IPS-NIHi7 (cell line): ENCODE data around the gene ATP6V1F.

ENCODE experiments used
- DNase-seq: peaks from one replicate; pipeline ENCODE4 v3.0.0; 2012; ENCODE audit warnings: mixed read lengths; ENCODE audit errors: extremely low spot score

The ATP6V1F gene, protein sequence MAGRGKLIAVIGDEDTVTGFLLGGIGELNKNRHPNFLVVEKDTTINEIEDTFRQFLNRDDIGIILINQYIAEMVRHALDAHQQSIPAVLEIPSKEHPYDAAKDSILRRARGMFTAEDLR

DNA sequence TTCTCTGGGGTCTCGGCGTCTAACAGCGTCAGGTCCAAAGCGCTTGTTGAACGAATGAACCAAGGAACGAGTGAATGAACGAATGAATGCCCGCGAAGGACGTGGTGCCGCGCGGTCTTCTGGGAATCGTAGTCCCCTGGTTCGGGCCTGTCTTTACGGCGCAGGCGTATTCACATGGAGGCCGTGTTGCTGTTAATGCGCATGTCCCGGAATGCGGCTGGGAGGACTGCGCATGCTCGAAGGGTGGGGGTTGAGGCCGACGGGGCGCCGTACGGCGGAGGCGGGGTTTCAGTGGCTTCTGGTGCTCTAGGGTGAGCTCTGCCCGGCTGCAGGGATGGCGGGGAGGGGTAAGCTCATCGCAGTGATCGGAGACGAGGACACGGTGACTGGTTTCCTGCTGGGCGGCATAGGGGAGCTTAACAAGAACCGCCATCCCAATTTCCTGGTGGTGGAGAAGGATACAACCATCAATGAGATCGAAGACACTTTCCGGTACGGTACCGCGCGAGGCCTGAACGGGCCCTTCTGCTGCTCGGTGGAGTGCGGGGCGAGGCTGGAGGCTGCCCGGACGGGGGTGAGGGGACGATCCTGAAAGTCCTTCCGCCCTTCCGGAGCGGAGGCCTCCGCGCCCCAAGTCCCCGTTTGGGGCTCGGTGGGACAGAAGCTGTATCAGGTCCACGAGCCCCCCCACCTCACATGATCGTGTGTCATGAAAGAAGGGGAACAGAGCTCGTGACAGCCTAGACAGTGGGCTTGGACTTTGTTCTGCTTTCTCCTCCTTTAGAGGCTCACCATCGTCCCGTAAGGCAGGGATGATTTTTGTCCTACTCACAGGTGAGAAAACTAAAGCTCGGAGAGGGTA is at the start of gene ATP6V1F:
Gene ATP6V1F, plus strand, starts transcription at position 286 of the 862 bp plus-strand sequence. Its CDS starts 49 bp downstream, at position 335.
- DNase-seq = peak; percentile 99

DNA sequence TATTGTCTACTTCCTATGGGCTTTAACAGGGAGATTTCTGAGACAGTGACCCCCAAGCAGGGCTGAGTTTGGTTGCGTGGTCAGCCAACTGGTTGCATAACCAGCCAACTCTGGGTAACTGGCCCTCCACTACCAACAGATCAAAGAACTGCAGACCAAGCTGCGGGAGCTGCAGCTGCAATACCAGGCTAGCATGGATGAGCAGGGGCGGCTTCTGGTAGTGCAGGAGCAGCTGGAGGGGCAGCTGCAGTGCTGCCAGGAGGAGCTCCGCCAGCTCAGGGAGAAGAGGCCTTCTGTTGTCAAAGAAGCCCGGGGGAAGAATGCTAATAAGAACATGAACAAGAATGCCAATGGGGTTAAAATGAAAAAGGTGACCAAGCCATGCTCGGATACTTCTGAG is 48.2 kb upstream of the ATP6V1F start:
- DNase-seq = no peak

DNA sequence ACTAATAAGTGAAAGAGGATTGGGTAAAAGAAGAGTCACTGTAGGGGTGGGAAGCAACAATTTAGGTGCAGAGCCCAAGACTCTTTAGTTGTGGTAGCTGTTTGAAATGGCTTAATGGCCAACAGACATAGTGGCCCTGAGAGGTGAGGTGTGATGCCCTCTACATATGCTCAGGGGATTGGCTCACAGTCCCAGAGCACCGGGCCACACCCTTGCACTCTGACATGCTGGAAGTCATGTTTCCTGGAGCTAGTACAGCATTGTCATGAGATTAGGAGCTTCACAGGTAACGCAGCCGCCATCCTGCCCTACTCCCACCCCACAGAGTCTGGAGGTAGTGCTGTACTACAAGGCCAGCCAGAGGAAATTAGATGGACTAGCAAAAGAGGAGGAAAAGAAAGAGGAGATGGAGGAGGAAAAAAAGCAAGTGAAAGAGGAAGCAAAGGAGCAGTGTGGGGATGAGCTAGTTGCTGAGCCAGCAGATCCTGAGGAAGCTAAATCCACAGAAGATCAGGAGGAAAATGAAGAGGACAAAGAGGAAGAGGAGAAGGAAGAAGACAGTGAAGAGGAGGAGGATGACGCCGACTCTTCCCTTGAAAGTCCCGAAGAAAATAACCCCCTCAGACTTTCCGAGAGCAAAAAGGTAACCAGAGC is 47.2 kb upstream of the ATP6V1F start:
- DNase-seq = no peak

DNA sequence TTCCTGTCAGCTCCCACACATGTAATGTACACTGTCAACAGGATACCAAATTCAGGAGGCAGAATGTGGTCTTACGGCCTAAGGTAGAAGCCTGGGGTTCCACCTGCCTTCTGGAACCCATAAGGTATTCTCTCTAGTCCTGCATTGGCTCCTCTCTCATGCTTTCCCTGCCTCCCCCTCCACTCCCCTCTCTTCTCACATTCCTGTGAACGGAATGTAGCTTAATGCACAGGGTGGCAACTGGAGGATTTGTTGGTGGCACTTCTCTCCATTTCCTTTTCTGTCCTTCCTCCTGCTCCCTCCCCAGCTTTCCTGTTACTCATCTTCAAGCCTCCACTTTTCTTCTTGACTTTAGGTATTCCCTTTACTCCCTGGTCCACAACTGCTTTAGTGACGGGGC is 44.0 kb upstream of the ATP6V1F start:
- no peak for DNase-seq

DNA sequence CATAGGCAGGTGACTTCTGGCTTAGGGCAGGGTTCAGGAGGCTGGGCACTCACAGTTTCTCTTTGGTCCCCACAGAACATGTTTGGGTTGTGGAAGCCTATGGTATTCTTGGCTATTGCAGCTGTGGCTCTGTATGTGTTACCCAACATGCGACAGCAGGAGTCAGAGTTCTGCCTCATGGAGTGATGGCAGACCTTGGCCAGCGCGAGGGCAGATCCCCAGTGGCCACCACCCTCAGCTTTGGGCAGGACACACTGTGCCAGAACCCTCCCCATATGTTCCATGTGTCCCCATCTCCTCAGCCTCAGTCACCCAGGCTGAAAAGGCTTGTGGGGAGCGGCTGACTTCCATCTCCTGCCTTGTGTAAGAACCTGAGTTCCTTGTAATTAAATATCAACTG is 40.9 kb upstream of the ATP6V1F start:
- DNase-seq = no peak

DNA sequence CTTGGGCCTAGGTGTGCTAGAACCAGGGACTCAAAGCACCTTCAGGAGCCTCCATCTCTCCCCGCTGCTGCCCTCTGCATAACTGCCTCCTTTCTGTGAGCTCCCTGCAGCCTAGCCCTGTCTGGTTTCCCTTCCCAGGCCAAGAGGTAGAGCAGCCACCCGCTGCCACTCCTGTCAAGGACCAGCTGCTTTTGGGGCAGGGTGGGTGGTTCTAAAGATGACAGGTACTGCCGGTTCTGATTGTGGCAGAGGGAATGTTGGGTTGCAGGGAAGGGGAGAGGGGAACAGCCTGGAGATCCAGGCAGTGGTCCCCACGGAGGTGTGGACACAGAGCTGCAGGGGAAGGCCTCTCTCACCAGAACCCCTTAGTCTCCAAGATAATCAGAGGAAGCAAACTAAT is 36.1 kb upstream of the ATP6V1F start:
- DNase-seq = no peak

DNA sequence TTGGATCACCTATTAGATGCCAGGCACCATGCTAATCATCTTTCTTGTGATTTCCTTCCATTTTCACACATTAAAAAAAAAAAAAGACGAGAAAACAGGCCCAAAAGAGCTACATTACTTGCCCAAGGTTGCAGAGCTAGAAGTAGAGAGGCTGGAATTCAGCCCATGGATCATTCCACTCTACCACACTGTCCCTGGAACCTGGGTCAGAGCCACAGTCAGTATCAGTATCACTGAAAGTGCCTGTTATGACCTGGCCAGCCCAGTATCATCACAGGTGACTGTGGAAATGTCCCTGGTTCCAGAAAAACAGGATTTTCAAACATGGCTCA is 35.8 kb upstream of the ATP6V1F start:
- DNase-seq = no peak

DNA sequence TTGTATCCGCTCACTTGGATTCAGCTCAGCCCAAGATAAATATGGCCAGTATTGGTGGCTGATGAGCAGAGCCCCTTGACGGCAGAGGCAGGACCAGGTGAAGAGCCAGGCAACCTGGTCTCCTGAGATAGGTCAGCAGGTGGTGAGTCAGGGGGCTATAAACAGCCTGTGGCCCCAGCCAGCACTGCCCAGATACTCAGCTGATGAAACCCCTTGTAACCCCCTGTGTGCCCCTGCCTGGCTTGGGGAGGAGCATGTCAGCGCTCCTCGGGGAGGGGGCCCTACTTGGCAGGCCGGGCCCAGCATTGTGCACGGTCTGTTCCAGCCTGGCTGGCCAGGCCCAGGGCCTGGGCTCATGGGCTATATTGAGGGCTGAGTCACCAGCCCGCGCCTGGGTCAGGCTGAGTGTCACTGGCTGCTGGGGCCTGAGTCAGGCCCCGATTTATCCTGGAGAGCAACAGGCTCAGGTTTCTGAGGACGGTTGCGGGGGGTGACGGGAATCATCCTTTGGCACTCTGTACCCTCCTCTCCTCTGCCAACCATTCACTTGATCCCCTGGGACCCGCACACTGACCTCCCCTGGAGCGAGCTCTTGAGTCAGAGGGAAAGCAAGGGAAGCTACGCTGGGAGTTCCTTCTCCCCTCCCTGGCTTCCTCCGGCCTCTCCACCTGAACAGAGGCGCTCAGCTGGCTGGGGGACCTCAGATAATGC is 35.3 kb upstream of the ATP6V1F start:
- peak; percentile 62 for DNase-seq

DNA sequence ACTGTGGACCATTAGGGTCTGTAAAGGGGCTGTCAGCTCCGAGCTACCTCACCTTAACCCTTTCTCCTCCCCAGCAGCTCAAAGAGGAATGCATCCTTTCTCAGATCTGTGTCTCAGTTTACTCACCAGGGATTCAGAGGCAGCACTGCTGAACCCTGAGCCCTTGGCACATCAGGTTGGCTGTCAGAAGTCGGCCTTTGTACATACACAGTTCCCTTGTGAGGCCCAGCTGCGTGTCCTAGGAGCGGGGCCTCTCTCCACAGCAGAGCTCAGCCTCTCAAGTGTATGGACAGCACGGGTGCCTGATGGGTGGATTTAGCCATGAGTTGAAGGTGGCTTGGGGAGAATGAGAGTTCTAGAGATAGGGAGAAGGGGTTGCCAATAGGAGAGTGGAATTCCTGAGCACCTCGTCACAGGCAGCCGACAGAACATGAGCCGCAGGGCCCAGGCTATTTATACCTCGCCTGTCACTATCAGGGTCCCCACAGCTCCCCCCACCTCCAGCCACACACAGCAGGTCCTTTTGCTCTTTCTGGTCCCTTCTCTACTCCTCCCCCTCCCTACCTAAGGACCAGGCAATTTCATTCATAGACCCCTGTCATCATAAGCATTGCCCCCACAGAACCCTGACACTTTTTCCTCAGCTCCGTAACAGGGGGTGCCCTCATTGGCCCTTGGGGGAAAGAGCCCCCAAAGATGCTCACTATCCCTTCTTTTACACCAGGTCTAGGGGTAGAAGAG is 34.5 kb upstream of the ATP6V1F start:
- DNase-seq = no peak

DNA sequence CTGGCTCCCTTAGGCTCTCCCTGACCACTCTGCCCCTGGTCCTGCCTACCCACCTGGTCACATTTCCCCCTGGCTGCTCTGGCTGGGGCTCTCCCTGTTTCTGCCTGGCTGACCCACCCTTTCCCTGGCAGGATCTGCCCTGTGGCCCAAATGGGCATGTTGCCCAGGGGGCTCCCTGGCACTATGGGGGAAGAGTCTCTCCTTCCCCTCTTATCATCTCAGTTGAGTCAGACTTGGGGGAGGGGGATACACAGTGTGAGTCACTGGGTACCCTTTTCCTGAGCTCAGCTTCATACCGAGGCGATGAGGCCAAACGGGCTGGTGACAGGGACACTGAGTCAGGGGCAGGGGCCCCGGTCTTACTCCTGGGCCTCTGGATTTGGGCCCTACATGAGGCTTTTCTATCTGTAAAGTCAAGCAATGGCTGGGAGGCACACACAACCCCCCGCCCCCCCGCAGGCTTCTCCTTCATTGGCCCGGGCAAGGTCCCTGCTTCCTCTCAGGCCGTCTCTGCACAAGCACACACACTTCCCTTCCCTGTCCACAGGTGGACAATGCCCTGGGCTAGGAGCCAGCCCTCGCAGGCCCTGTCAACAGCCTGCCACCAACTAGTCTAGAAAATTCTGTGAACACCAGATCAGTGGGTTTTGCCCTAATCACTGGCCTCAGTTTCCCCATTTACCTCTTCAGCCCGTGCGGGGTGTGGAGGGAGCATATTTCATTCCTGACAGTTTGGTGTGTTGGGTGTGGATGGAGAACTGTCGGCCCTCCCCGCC is 33.1 kb upstream of the ATP6V1F start:
- no peak for DNase-seq

DNA sequence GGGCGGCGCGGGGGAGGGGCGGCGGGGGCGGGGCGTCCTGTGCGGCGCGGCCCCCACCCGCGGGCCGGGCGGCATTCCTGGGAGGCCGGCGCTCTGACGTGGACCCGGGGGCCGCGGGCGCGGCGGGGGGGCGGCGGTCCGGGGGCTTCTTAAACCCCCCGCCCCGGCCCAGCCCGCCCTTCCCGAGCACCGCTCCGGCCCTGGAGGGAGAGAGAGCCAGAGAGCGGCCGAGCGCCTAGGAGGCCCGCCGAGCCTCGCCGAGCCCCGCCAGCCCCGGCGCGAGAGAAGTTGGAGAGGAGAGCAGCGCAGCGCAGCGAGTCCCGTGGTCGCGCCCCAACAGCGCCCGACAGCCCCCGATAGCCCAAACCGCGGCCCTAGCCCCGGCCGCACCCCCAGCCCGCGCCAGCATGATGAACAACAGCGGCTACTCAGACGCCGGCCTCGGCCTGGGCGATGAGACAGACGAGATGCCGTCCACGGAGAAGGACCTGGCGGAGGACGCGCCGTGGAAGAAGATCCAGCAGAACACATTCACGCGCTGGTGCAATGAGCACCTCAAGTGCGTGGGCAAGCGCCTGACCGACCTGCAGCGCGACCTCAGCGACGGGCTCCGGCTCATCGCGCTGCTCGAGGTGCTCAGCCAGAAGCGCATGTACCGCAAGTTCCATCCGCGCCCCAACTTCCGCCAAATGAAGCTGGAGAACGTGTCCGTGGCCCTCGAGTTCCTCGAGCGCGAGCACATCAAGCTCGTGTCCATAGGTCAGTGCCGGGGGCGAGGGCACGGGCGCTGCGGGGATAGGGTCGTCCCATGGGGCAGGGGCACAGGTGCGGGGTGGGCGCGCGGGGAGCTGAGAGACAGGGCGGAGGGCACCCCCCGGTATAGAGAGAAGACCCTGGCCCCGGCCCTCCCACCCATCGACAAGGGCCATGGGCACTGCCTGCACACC is 32.2 kb upstream of the ATP6V1F start, which contains the start of gene FLNC:
Gene FLNC, plus strand, starts transcription at position 176 of the 947 bp plus-strand sequence. Its CDS starts 232 bp downstream, at position 408.
- peak; percentile 41 for DNase-seq

DNA sequence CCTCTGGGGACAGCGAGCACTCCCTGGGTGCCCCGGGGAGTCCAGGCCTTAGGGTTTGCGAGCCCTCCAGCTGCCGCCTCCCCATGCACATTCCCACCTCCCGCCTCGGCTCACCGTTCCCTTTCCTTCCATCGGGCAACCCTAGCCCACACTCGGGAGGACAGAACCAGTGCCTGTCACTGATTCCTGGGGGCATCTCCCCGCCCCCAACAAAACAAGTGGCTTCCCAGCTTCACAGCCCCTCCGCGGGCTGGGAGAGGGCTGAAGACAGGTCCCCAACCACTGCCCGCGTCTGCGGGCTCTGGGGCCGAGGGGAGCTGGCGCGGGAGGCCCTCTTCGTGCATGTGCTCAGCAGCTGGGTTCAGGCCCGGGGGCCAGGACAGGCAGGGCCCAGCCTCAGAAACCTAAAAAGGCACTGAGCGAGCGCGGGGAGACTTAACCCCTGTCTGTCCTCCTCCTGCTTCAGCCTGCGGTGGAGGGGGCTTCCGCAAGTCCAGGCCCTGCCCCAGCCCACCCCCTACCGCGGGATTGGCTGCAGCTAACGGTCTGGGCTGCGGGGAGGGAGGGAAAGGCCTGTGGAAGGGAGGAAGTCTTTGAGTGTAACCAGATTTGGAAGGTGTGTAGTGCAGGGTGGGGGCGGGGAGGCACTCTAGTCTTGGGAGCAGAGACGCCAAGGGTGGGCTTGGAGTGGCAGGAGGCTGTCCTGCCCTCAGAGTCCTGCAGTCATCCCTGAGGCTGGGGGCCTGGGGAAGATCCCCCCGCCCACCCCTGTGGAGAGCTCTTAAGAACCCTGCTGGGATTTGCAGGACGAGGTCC is 31.3 kb upstream of the ATP6V1F start:
- DNase-seq = peak; percentile 60

DNA sequence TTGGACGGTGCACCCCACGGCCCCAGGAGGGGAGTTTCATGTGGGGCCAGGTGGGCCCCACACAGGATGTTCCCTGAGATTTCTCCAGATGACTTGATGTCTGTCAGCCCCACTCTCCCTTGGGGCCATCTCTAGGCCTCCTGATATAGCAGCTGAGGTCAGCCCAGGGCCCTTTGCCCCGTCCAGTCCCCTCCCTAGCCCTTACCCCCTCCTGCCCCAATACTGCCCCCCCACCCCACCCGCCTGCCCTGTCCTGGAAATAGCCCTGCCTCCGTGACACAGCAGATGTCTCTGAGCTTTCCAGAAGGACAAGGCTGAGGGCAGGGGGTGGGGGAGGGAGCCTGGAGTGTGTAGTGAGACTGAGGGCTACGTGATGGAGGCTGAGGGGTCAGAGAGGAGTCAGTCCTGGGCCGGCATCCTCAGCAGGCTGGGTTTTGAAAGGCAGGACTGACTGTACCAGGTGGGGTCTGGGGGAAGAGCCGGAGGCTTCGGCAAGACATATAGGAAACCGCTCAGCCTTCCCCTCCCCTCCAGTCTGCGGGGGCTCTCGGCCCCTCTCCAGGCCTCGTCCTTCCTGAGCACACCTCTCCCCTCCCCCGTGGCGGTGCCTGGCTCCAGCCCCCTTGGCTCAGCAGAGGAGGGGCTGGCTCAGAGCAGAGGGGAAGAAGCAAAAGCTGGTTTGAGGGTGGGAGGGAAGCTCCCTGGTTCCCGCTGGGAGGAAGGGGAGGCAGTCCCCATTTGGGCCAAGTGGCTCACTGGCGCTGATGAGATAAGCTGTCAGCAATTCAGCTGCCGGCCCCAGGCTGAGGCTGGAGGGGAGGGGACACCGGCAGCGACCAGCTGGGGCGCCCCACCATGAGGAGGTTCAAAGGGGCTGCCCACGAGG is 30.4 kb upstream of the ATP6V1F start:
- peak; percentile 68 for DNase-seq

DNA sequence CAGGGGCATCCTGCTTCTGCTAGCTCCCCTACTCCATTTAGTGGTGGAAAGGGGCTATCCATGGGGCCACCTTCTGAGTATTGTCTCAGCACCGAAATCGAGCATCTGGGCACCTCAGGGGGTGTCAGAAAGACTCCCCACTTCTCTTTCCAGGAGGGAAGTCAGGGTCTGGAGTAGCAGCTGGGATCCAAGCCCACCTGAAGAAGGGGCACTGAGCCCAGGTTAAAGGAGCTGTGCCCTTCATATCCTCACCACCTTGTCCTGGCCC is 29.8 kb upstream of the ATP6V1F start:
- DNase-seq = no peak

DNA sequence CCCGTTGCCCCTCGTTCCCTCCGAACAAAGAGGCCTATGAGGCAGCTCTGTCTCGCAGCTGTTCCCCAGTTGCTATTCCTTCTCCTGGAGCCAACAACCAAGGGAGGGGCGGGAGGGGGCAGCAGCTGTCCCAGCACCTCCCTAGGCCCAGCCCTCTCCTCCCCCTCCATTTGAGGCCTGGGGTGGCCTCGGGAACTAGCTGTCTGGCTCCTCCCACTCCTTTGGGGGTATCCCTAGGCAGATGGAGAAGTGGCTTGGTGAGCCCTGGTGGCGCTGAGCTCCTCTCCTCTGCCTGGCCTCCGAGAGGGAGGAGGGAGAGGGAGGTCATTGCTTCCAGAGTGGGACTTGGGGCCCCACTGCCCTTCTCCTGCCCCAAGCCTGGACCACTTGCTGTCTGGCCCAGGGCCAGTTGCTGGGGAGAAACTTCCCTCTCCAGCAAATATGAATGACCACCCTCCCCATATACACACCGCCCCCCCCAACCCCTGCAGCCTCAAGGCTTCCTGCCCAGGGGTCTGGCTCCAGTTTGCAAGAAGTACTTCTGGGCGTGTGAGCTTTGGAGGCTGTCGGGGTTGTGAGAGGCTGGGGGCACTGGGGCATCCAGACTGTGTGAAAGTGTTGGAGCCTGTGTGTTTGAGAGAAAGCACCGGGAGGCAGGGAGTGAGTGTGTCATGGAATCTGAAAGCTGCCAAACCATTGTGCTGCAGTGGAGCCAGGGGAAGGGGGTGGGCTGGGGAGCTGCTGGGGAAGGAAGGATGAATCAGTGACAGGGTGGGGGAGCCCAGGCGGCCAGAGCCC is 29.3 kb upstream of the ATP6V1F start:
- DNase-seq = peak; percentile 54

DNA sequence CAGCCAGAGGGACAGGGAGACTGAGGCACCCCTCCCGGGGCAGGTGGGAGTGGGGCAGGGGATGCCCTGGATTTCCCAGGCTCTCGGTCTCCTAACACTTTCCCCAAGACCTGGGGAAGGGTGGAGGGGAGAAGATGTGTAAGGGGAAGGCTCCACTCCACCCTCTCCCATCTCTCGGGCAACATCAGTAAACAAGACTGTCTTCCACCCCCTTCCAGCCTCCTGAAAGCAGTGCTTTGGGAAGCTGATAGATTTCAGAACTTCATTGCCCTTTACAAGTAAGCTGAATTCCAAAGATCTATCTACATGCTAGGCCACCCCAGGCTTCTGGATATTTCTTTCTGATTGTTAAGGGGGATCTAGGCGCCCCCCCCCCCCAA is 28.7 kb upstream of the ATP6V1F start:
- DNase-seq = no peak

DNA sequence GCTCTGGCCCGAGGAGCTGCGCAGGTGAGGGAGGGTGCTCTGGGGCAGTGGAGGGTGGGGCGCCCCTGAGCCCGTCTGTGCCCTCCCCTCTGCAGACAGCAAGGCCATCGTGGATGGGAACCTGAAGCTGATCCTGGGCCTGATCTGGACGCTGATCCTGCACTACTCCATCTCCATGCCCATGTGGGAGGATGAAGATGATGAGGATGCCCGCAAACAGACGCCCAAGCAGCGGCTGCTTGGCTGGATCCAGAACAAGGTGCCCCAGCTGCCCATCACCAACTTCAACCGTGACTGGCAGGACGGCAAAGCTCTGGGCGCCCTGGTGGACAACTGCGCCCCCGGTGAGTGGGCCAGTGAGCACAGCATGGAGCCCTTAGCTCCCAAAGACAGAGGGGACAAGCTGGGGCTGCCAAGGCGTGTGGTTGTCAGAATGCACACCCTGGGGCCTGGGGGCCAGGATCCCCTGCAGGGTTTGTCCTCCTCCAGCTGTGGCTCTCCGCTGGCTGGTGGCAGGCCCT is 27.4 kb upstream of the ATP6V1F start:
- DNase-seq = no peak
